Stimulated activated CD4-positive, alpha-beta T cell treated with anti-CD3 and anti-CD28 coated beads, TNF-alpha, amount 100 ng/mL, for 4 hours (primary cell): ENCODE data around the gene NNT.

Source experiments
- DNase-seq, 3 experiments: peaks; one replicate each; pipeline ENCODE4 v3.0.0-alpha.2; 2020; ENCODE audit warnings: low read depth in 3 of 3

The NNT gene

GRCh38 chr5:43623048-43623680 is 20.2 kb downstream of the NNT start:
- no peak for DNase-seq

- no peak for DNase-seq
These were observed 24.0 kb downstream of the NNT start for GRCh38 chr5:43627028-43627427.

GRCh38 chr5:43631182-43631910 is 28.4 kb downstream of the NNT start:
- peak in 1 of 3 experiments; percentile 6 for DNase-seq

GRCh38 chr5:43634621-43635020 is 31.6 kb downstream of the NNT start:
- DNase-seq = no peak

GRCh38 chr5:43635374-43635773 is 32.4 kb downstream of the NNT start:
- DNase-seq = no peak

GRCh38 chr5:43636076-43636475 is 33.1 kb downstream of the NNT start:
- DNase-seq = no peak

GRCh38 chr5:43637416-43637815 is 34.4 kb downstream of the NNT start:
- no peak for DNase-seq

- no peak for DNase-seq
These were observed 35.1 kb downstream of the NNT start for GRCh38 chr5:43638107-43638506.

GRCh38 chr5:43638546-43638945 is 35.6 kb downstream of the NNT start:
- no peak for DNase-seq

- no peak for DNase-seq
These were observed 36.6 kb downstream of the NNT start for GRCh38 chr5:43639566-43639965.

GRCh38 chr5:43642428-43642827 is 39.4 kb downstream of the NNT start:
- DNase-seq = no peak

GRCh38 chr5:43643327-43643726 is 40.3 kb downstream of the NNT start:
- no peak for DNase-seq

- no peak for DNase-seq
These were observed 40.8 kb downstream of the NNT start for GRCh38 chr5:43643750-43644149.

- no peak for DNase-seq
These were observed 44.0 kb downstream of the NNT start for GRCh38 chr5:43646992-43647391.

- no peak for DNase-seq
These were observed 44.8 kb downstream of the NNT start for GRCh38 chr5:43647789-43648188.

- no peak for DNase-seq
These were observed 45.6 kb downstream of the NNT start for GRCh38 chr5:43648499-43649124.

GRCh38 chr5:43649256-43649655 is 46.3 kb downstream of the NNT start:
- DNase-seq = no peak

- DNase-seq = no peak
These were observed 49.7 kb downstream of the NNT start for GRCh38 chr5:43652537-43653302.

GRCh38 chr5:43658509-43658908 is 55.5 kb downstream of the NNT start:
- no peak for DNase-seq

- DNase-seq = no peak
These were observed 56.1 kb downstream of the NNT start for GRCh38 chr5:43659075-43659474.

- no peak for DNase-seq
These were observed 58.1 kb downstream of the NNT start for GRCh38 chr5:43661102-43661501.

- DNase-seq = no peak
These were observed 60.9 kb downstream of the NNT start for GRCh38 chr5:43663916-43664315.
